RWPE1 (cell line): ENCODE results near the gene SMPX.

ENCODE experiments used
- CTCF ChIA-PET: fragments of 350-600 bp; sonication (Branson Sonifier 250); formaldehyde crosslinking; extraction: SDS; loops from one replicate; lab custom pipeline; 2021; lab: Yijun Ruan, JAX
- POLR2A ChIA-PET: fragments of 400-600 bp; formaldehyde crosslinking; extraction: SDS; loops from one replicate; lab custom pipeline; 2020; ENCODE audit warnings: antibody characterized with exemption; ENCODE audit not compliant: low non-redundant PET; lab: Yijun Ruan, JAX
- DNase-seq: peaks from one replicate; pipeline ENCODE4 v3.0.0; 2012; ENCODE audit warnings: low spot score
- H3K27ac ChIP-seq: fragments of 450-650 bp; 2 replicates; pipeline ENCODE4 v1.5.1; 2017
- TF ChIP-seq, protein P1 (sequence below): fragments of 450-650 bp; conservative IDR thresholded peaks from 2 replicates; pipeline ENCODE4 v1.5.1; 2017; ENCODE audit warnings: low read depth, mild to moderate bottlenecking

SMPX gene

GRCh38 chrX:21711848-21712197 is 46.1 kb downstream of the SMPX start:
- TF ChIP-seq, protein P1, sequence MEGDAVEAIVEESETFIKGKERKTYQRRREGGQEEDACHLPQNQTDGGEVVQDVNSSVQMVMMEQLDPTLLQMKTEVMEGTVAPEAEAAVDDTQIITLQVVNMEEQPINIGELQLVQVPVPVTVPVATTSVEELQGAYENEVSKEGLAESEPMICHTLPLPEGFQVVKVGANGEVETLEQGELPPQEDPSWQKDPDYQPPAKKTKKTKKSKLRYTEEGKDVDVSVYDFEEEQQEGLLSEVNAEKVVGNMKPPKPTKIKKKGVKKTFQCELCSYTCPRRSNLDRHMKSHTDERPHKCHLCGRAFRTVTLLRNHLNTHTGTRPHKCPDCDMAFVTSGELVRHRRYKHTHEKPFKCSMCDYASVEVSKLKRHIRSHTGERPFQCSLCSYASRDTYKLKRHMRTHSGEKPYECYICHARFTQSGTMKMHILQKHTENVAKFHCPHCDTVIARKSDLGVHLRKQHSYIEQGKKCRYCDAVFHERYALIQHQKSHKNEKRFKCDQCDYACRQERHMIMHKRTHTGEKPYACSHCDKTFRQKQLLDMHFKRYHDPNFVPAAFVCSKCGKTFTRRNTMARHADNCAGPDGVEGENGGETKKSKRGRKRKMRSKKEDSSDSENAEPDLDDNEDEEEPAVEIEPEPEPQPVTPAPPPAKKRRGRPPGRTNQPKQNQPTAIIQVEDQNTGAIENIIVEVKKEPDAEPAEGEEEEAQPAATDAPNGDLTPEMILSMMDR = no peak
- ChIA-PET CTCF (no interaction called here), POLR2A (no interaction called here)
- no peak for DNase-seq
- H3K27ac ChIP-seq = no peak overlapping the region

DNA sequence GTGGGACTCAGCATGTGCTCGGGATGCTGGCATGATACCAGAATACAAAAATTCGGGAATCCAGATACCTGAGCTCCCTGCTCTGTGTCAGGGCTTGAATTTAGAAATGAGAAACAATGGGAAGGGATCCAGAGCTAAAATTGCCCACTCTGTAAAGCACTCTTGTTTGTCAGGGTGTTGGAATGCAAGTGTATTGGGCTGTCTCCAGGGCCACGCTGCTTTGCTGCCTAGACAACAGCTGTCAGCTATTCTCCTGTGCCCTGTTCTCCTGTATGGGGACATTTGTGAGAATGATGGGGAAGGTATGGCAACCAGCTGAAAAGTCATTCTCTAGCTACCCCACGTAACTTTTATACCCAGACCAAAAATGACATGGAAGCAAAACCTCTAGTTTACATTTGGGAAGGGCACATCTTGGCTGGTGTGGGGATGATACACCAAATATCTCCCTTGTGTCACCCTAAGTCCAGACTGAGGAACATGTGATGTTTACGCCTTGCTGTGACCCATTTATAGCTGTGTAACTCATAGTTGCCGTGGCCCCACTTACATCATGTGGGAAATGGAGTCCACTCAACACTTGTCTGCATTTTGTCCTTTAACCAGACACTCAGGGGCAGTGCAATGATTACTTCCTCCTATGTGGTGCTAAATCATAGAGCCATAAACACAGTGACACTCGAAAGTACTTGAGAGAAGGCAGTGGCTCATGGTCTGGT is 46.6 kb downstream of the SMPX start:
- no peak overlapping the region for H3K27ac ChIP-seq
- TF ChIP-seq, protein P1 = no peak
- no peak for DNase-seq
- CTCF ChIA-PET = no interaction called here
- POLR2A ChIA-PET = no interaction called here

- H3K27ac ChIP-seq = no peak overlapping the region
- ChIA-PET CTCF (interaction anchor here (0.6 kb wide), 1 partner anchor 264 kb away, joined by 3 read pairs; no protein-coding TSS in a partner anchor), POLR2A (no interaction called here)
- DNase-seq = no peak
- TF ChIP-seq, protein P1 = no peak
These were observed 49.8 kb downstream of the SMPX start for GRCh38 chrX:21708116-21708515.

DNA sequence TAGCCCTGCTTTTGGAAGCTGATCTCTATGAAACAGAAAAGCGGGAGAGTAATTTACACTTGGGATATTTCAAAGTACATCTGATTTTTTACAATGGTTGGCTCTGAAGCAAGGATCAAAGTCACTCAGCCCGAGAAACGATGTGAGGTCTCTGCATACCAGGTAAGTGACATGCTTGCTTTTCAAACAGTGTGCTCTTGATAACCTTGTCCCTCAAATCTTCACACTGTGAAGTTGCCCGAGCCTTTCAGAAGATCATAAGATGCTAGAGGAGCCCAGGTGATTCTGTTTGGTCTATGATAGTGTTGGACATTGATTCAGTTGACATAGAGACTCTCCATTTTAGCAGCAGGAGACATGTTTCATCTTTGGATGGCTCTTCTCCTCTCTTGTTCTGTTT is 52.7 kb downstream of the SMPX start:
- ChIA-PET POLR2A (no interaction called here), CTCF (no interaction called here)
- DNase-seq = no peak
- H3K27ac ChIP-seq = no peak overlapping the region
- TF ChIP-seq, protein P1 = no peak

DNA sequence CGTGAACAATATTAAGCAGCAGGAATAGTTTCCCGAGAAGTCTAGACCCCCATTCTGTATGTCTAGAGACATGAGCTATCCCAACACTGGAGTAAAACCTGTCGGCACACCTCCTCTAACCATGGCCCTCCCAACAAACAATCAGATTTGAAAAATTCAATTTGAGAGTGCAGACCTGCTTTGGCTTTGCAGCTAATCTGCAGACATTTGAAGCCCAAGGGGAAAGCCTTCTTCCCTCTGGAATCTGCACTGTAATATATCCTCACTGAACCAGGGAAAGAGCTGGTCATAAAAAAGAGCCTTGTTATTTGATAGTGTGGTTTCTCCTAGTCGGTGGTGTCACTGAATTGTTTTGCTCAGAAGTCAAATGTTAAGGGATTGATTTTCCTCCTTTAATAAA is 55.2 kb downstream of the SMPX start:
- DNase-seq = no peak
- TF ChIP-seq, protein P1 = no peak
- ChIA-PET POLR2A (no interaction called here), CTCF (no interaction called here)
- H3K27ac ChIP-seq = no peak overlapping the region

- POLR2A ChIA-PET = no interaction called here
- CTCF ChIA-PET = no interaction called here
- no peak overlapping the region for H3K27ac ChIP-seq
- DNase-seq = no peak
- TF ChIP-seq, protein P1 = no peak
These were observed 56.9 kb downstream of the SMPX start for GRCh38 chrX:21700967-21701366.
